NCI-H345 treated with DMSO at 0.1 percent for 48 hours (cell line): ENCODE data around the gene ARFRP1.
"Not testable (repeated sequence)": the region's sequence is repeated elsewhere in the genome, so short reads cannot be mapped to it uniquely, and the experiment has no call there.

Experiments used
- DNase-seq: peaks from one replicate; lab custom pipeline; 2025; ENCODE audit not compliant: unreplicated experiment; lab: John Stamatoyannopoulos, UW

Gene ARFRP1

GRCh38 chr20:63733117-63733516 is 25.3 kb upstream of the ARFRP1 start:
- no peak for DNase-seq

GRCh38 chr20:63732118-63733095 is 24.6 kb upstream of the ARFRP1 start:
- DNase-seq, result no peak

GRCh38 chr20:63731410-63731809 is 23.6 kb upstream of the ARFRP1 start:
- DNase-seq, result no peak

- DNase-seq, result not testable (repeated sequence)
Measured at GRCh38 chr20:63730189-63730733, 22.5 kb upstream of the ARFRP1 start.

- DNase-seq, result not testable (repeated sequence)
Measured at GRCh38 chr20:63722967-63723622, 15.3 kb upstream of the ARFRP1 start.

- DNase-seq, result no peak
Measured at GRCh38 chr20:63718996-63719395, 11.2 kb upstream of the ARFRP1 start.

- no peak for DNase-seq
Measured at GRCh38 chr20:63714858-63715257, 7.1 kb upstream of the ARFRP1 start.

- DNase-seq, result no peak
Measured at GRCh38 chr20:63712191-63712590, 4.4 kb upstream of the ARFRP1 start.

GRCh38 chr20:63711085-63711645 is 3.4 kb upstream of the ARFRP1 start:
- no peak for DNase-seq

- no peak for DNase-seq
Measured at GRCh38 chr20:63709149-63709527, 1.4 kb upstream of the ARFRP1 start.

- no peak for DNase-seq
Measured at GRCh38 chr20:63708301-63709148, 749 bp upstream of the ARFRP1 start.

- no peak for DNase-seq
Measured at GRCh38 chr20:63706852-63707557, 771 bp downstream of the ARFRP1 start.

- no peak for DNase-seq
Measured at GRCh38 chr20:63706027-63706695, 1.6 kb downstream of the ARFRP1 start.

GRCh38 chr20:63705232-63706026 is 2.3 kb downstream of the ARFRP1 start:
- DNase-seq, result no peak

- no peak for DNase-seq
Measured at GRCh38 chr20:63704749-63705117, 3.0 kb downstream of the ARFRP1 start.

GRCh38 chr20:63703976-63704748 is 3.6 kb downstream of the ARFRP1 start:
- no peak for DNase-seq

- no peak for DNase-seq
Measured at GRCh38 chr20:63703471-63703975, 4.3 kb downstream of the ARFRP1 start.
